MM.1S (cell line): ENCODE data around the gene OGFR.
"Not testable (repeated sequence)": the region's sequence is repeated elsewhere in the genome, so short reads cannot be mapped to it uniquely, and the experiment has no call there.

Source experiments
- DNase-seq: peaks from one replicate; pipeline ENCODE4 v3.0.0-alpha.2; 2015
- H2AFZ ChIP-seq: fragments of 300-600 bp; sonication (generic); 2 replicates; pipeline ENCODE4 v1.6.0; 2016; ENCODE audit warnings: antibody characterized with exemption, low read length
- H3F3A ChIP-seq: fragments of 300-600 bp; sonication (generic); 2 replicates; pipeline ENCODE4 v1.6.1; 2016; ENCODE audit warnings: mild to moderate bottlenecking, antibody characterized with exemption, low read length, moderate library complexity, mixed read lengths; ENCODE audit not compliant: insufficient read depth
- H3K27ac ChIP-seq: fragments of 300-600 bp; sonication (generic); 2 replicates; pipeline ENCODE4 v1.5.1; 2016; ENCODE audit warnings: mild to moderate bottlenecking, low read length
- H3K27me3 ChIP-seq: fragments of 300-600 bp; sonication (generic); replicated peaks from 2 replicates; pipeline ENCODE4 v1.6.0; 2016; ENCODE audit warnings: low read length; ENCODE audit not compliant: insufficient read depth
- H3K36me3 ChIP-seq: fragments of 300-600 bp; sonication (generic); replicated peaks from 2 replicates; pipeline ENCODE4 v1.6.1; 2016; ENCODE audit warnings: mild to moderate bottlenecking, low read length, mixed read lengths; ENCODE audit not compliant: insufficient read depth
- H3K4me1 ChIP-seq: fragments of 300-600 bp; sonication (generic); 2 replicates; pipeline ENCODE4 v1.6.1; 2016; ENCODE audit warnings: low read length, mixed read lengths
- H3K4me2 ChIP-seq: fragments of 300-600 bp; sonication (generic); 2 replicates; pipeline ENCODE4 v1.6.0; 2016; ENCODE audit warnings: low read depth, low read length
- H3K4me3 ChIP-seq: fragments of 300-600 bp; sonication (generic); 2 replicates; pipeline ENCODE4 v1.5.1; 2016; ENCODE audit warnings: low read length, mixed read lengths
- H3K79me2 ChIP-seq: fragments of 300-600 bp; sonication (generic); 2 replicates; pipeline ENCODE4 v1.6.1; 2016; ENCODE audit warnings: mixed run types, low read length, mixed read lengths
- H3K9ac ChIP-seq: fragments of 300-600 bp; sonication (generic); 2 replicates; pipeline ENCODE4 v1.6.1; 2016; ENCODE audit warnings: low read length, mixed read lengths
- H3K9me2 ChIP-seq: fragments of 300-600 bp; sonication (generic); replicated peaks from 2 replicates; pipeline ENCODE4 v1.6.1; 2016; ENCODE audit warnings: mild to moderate bottlenecking, low read length, mixed read lengths; ENCODE audit not compliant: insufficient read depth
- H3K9me3 ChIP-seq: fragments of 300-600 bp; sonication (generic); replicated peaks from 2 replicates; pipeline ENCODE4 v1.6.1; 2016; ENCODE audit warnings: mild to moderate bottlenecking, low read length, mixed read lengths; ENCODE audit not compliant: insufficient read depth
- H4K20me1 ChIP-seq: fragments of 300-600 bp; sonication (generic); 2 replicates; pipeline ENCODE4 v1.6.1; 2016; ENCODE audit warnings: mild to moderate bottlenecking, low read length, moderate library complexity, mixed read lengths; ENCODE audit not compliant: insufficient read depth
- EZH2 ChIP-seq: fragments of 300-600 bp; sonication (generic); optimal IDR thresholded peaks from 2 replicates; pipeline ENCODE3; 2017; ENCODE audit warnings: low read depth, mild to moderate bottlenecking, antibody characterized with exemption, low read length, mixed read lengths
- EZH2phosphoT487 ChIP-seq: fragments of 300-600 bp; sonication (generic); IDR thresholded peaks from 2 replicates; pipeline ENCODE4 v1.6.1; 2018; ENCODE audit warnings: antibody characterized with exemption, low read length
- TF ChIP-seq, protein P1 (sequence below): fragments of 300-600 bp; sonication (generic); IDR thresholded peaks from 2 replicates; pipeline ENCODE4 v1.5.1; 2016; ENCODE audit warnings: antibody characterized with exemption, low read length, mixed read lengths

OGFR gene

DNA sequence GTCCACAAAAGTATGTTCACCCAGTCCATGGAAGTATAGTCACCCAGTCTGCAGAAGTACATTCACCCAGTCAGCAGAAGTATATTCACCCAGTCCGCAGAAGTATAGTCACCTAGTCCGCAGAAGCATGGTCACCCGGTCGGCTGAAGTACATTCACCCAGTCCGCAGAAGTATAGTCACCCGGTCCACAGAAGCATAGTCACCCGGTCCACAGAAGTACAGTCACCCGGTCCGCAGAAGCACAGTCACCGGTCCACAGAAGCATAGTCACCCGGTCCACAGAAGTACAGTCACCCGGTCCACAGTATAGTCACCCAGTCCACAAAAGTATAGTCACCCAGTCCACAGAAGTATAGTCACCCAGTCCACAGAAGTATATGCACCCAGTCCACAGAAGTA lies 48.2 kb downstream of the OGFR start:
- TF ChIP-seq EZH2: no peak
- no peak for TF ChIP-seq EZH2phosphoT487
- TF ChIP-seq, protein P1, sequence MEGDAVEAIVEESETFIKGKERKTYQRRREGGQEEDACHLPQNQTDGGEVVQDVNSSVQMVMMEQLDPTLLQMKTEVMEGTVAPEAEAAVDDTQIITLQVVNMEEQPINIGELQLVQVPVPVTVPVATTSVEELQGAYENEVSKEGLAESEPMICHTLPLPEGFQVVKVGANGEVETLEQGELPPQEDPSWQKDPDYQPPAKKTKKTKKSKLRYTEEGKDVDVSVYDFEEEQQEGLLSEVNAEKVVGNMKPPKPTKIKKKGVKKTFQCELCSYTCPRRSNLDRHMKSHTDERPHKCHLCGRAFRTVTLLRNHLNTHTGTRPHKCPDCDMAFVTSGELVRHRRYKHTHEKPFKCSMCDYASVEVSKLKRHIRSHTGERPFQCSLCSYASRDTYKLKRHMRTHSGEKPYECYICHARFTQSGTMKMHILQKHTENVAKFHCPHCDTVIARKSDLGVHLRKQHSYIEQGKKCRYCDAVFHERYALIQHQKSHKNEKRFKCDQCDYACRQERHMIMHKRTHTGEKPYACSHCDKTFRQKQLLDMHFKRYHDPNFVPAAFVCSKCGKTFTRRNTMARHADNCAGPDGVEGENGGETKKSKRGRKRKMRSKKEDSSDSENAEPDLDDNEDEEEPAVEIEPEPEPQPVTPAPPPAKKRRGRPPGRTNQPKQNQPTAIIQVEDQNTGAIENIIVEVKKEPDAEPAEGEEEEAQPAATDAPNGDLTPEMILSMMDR: no peak
- no peaks in the 10 kb centered on the region for H3K9me3 ChIP-seq
- no peak for DNase-seq
- no peak overlapping the region for H3K27ac ChIP-seq
- H3K4me2 ChIP-seq: no peak overlapping the region
- H4K20me1 ChIP-seq: no peaks in the 10 kb centered on the region
- H3K9me2 ChIP-seq: no peaks in the 10 kb centered on the region
- H3K36me3 ChIP-seq: no peaks in the 10 kb centered on the region
- no peaks in the 10 kb centered on the region for H3K4me1 ChIP-seq
- H2AFZ ChIP-seq: no peak overlapping the region
- no peaks in the 10 kb centered on the region for H3K79me2 ChIP-seq
- no peak overlapping the region for H3K4me3 ChIP-seq
- H3K9ac ChIP-seq: no peak overlapping the region
- H3K27me3 ChIP-seq: no peaks in the 10 kb centered on the region
- H3F3A ChIP-seq: peaks cover 3% of the 10 kb centered on the region; the same call in 1 of the 2 replicates

DNA sequence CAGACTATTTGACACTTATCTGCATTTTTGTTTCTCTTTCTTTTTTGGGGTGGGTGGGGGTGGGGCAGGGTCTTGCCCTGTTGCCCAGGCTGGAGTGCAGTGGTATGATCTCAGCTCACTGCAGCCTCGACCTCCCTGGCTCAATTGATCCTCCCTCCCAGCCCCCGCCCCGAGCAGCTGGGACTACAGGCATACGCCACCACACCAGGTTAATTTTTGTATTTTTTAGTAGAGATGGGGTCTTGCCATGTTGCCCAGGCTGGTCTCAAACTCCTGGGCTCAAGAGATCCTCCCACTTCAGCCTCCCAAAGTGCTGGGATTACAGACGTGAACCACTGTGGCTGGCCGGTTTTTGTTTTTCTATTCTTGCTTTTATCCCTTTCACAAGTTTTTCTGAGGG lies 48.7 kb downstream of the OGFR start:
- not testable (repeated sequence) for H2AFZ ChIP-seq, H3K9me3 ChIP-seq, H4K20me1 ChIP-seq, H3K4me1 ChIP-seq, H3K4me3 ChIP-seq, H3K9me2 ChIP-seq, H3K4me2 ChIP-seq, H3F3A ChIP-seq, H3K27me3 ChIP-seq, H3K27ac ChIP-seq, H3K36me3 ChIP-seq, H3K79me2 ChIP-seq, H3K9ac ChIP-seq, DNase-seq

DNA sequence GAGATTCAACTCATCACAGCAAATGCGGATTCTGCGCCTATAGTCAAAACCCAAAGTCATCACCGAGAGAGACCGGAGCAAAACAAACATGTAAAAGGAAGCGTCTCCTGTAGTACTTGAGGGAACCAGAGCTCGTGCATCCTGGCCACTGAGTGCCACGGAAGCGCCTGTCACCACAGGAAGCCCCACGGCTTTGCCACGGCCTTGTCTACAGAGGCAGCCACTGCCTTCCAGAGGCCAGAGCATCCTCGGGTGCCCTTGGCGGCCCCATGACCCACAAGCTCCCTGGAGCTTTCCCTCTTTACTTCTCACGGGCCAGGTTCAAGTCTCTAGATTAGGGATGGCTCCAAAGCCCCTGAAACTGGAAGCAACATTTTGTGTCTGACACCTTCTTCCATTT lies 49.5 kb downstream of the OGFR start:
- H4K20me1 ChIP-seq: no peaks in the 10 kb centered on the region
- peaks cover 2% of the 10 kb centered on the region; the same call in 1 of the 2 replicates for H3F3A ChIP-seq
- no peak overlapping the region for H3K4me3 ChIP-seq
- H3K9me3 ChIP-seq: no peaks in the 10 kb centered on the region
- TF ChIP-seq EZH2phosphoT487 (no peak), EZH2 (no peak)
- TF ChIP-seq, protein P1: no peak
- H3K79me2 ChIP-seq: no peaks in the 10 kb centered on the region
- no peak overlapping the region for H3K27ac ChIP-seq
- no peaks in the 10 kb centered on the region for H3K36me3 ChIP-seq
- no peaks in the 10 kb centered on the region for H3K27me3 ChIP-seq
- H3K9ac ChIP-seq: no peak overlapping the region
- H3K9me2 ChIP-seq: no peaks in the 10 kb centered on the region
- no peak overlapping the region for H3K4me2 ChIP-seq
- H2AFZ ChIP-seq: no peak overlapping the region
- DNase-seq: no peak
- H3K4me1 ChIP-seq: no peaks in the 10 kb centered on the region

DNA sequence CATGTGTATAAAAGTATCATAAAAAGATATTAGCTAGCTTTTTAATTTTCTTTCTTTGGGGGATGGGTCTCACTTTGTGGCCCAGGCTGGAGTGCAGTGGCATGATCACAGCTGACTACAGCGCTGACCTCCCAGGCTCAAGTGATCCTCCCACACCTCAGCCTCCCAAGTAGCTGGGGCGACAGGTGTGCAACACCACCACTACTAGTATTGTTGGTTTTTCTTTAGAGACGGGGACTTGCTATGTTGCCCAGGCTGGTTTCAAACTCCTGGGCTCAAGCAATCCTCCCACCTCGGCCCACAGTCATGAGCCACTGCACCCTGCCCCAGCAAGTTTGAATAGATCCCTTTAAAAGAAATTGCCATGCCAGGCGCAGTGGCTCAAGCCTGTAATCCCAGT lies 50.5 kb downstream of the OGFR start:
- H3K9ac ChIP-seq: no peak overlapping the region
- peaks cover 3% of the 10 kb centered on the region; the same call in 1 of the 2 replicates for H3K79me2 ChIP-seq
- no peaks in the 10 kb centered on the region for H3K36me3 ChIP-seq
- no peak overlapping the region for H2AFZ ChIP-seq
- H3K9me2 ChIP-seq: no peaks in the 10 kb centered on the region
- H3K27me3 ChIP-seq: no peaks in the 10 kb centered on the region
- no peaks in the 10 kb centered on the region for H4K20me1 ChIP-seq
- DNase-seq: no peak
- H3K4me3 ChIP-seq: no peak overlapping the region
- H3K4me2 ChIP-seq: no peak overlapping the region
- no peaks in the 10 kb centered on the region for H3K4me1 ChIP-seq
- H3F3A ChIP-seq: no peaks in the 10 kb centered on the region
- H3K9me3 ChIP-seq: no peaks in the 10 kb centered on the region
- H3K27ac ChIP-seq: no peak overlapping the region
- TF ChIP-seq, protein P1: no peak
- TF ChIP-seq EZH2 (no peak), EZH2phosphoT487 (no peak)
